MM.1S (cell line): ENCODE results near the gene FGGY.

Experiments used
- EZH2 ChIP-seq: fragments of 300-600 bp; sonication (generic); optimal IDR thresholded peaks from 2 replicates; pipeline ENCODE3; 2017; ENCODE audit warnings: low read depth, mild to moderate bottlenecking, antibody characterized with exemption, low read length, mixed read lengths
- EZH2phosphoT487 ChIP-seq: fragments of 300-600 bp; sonication (generic); IDR thresholded peaks from 2 replicates; pipeline ENCODE4 v1.6.1; 2018; ENCODE audit warnings: antibody characterized with exemption, low read length
- TF ChIP-seq, protein P1 (sequence below): fragments of 300-600 bp; sonication (generic); IDR thresholded peaks from 2 replicates; pipeline ENCODE4 v1.5.1; 2016; ENCODE audit warnings: antibody characterized with exemption, low read length, mixed read lengths

DNA sequence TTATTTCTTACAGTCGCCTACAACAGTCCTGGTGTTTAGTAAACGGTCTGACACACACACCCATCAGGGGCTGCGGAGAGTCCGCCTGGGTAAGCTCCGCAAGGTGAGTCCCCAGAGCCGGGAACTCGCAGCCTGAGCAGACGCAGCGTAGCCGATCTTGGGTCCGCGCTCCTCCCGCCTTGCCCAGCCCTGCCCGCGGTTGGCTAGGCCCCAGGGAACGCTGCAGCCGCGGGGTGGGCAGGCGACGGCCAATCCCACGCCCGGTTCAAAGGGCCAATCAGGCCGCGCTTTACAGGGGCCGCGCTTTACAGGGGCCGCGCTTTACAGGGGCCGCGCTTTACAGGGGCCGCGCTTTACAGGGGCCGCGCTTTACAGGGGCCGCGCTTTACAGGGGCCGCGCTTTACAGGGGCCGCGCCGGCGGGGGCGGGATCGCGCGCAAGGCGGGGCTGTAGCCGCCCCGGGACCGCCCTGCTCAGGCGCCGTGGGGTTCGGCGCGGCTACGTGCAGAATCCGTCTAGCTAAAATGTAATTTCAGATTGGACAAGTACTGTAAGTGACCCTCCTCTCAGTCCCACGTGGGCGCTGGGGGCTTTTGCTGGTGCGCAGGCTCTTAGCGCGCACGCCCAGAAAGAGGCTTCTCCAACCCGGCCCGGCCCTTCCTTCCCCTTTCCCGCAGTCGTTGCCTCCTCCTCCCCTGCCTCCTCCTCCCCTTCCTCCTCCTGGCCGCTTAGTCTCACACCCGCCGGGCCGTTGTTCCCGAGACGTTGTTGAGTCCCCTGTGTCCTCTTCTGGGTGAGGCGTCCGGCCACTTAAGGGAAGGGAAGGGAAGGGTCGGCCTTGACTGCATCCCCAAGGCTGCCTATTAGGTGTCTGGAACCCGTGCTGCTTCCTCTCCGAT, at the start of gene FGGY:
- TF ChIP-seq, protein P1, sequence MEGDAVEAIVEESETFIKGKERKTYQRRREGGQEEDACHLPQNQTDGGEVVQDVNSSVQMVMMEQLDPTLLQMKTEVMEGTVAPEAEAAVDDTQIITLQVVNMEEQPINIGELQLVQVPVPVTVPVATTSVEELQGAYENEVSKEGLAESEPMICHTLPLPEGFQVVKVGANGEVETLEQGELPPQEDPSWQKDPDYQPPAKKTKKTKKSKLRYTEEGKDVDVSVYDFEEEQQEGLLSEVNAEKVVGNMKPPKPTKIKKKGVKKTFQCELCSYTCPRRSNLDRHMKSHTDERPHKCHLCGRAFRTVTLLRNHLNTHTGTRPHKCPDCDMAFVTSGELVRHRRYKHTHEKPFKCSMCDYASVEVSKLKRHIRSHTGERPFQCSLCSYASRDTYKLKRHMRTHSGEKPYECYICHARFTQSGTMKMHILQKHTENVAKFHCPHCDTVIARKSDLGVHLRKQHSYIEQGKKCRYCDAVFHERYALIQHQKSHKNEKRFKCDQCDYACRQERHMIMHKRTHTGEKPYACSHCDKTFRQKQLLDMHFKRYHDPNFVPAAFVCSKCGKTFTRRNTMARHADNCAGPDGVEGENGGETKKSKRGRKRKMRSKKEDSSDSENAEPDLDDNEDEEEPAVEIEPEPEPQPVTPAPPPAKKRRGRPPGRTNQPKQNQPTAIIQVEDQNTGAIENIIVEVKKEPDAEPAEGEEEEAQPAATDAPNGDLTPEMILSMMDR: no peak
- TF ChIP-seq EZH2 (no peak), EZH2phosphoT487 (no peak)
